GM23338 (cell line): Measurements from ENCODE around the gene METTL21C. TPM values are rescaled to one million over a fixed set of nuclear protein-coding genes. Genes with fewer than 3 reads are reported as not detected.

Source experiments
- ATAC-seq: fragments of 200-7000 bp; cut with Tn5 transposase; 3 replicates; pipeline ENCODE4 v1.9.1; 2020
- DNase-seq: peaks from one replicate; pipeline ENCODE4 v3.0.0-alpha.2; 2015; ENCODE audit warnings: low spot score
- H2AFZ ChIP-seq: fragments of 200-600 bp; sonication (generic); 2 replicates; pipeline ENCODE4 v1.8.0; 2016; ENCODE audit warnings: antibody characterized with exemption, mild to moderate bottlenecking, moderate library complexity
- H3F3A ChIP-seq: fragments of 200-600 bp; sonication (generic); replicated peaks from 2 replicates; pipeline ENCODE4 v1.8.0; 2017; ENCODE audit warnings: antibody characterized with exemption, mixed run types, low read depth
- H3K27ac ChIP-seq: fragments of 200-600 bp; sonication (generic); 2 replicates; pipeline ENCODE4 v1.6.1; 2016; ENCODE audit warnings: low read depth
- H3K27me3 ChIP-seq: fragments of 200-600 bp; sonication (generic); 2 replicates; pipeline ENCODE4 v1.8.0; 2016; ENCODE audit warnings: mild to moderate bottlenecking, mixed run types, moderate library complexity; ENCODE audit not compliant: insufficient read depth
- H3K36me3 ChIP-seq: fragments of 200-600 bp; sonication (generic); 2 replicates; pipeline ENCODE4 v1.8.0; 2016; ENCODE audit warnings: mild to moderate bottlenecking; ENCODE audit not compliant: insufficient read depth
- H3K4me1 ChIP-seq: fragments of 200-600 bp; sonication (generic); 2 replicates; pipeline ENCODE4 v1.8.0; 2016; ENCODE audit warnings: mild to moderate bottlenecking, moderate library complexity; ENCODE audit not compliant: insufficient read depth
- H3K4me2 ChIP-seq: fragments of 200-600 bp; sonication (generic); 2 replicates; pipeline ENCODE4 v1.7.1; 2017; ENCODE audit warnings: mixed run types
- H3K4me3 ChIP-seq: fragments of 200-600 bp; sonication (generic); 2 replicates; pipeline ENCODE4 v1.6.1; 2016; ENCODE audit warnings: mixed run types
- H3K79me2 ChIP-seq: fragments of 200-600 bp; sonication (generic); replicated peaks from 2 replicates; pipeline ENCODE4 v1.8.0; 2017; ENCODE audit warnings: mild to moderate bottlenecking; ENCODE audit not compliant: insufficient read depth
- H3K9me2 ChIP-seq: fragments of 200-600 bp; sonication (generic); 2 replicates; pipeline ENCODE4 v1.8.0; 2017; ENCODE audit not compliant: insufficient read depth
- H4K20me1 ChIP-seq: fragments of 200-600 bp; sonication (generic); replicated peaks from 2 replicates; pipeline ENCODE4 v1.8.0; 2017; ENCODE audit warnings: mild to moderate bottlenecking; ENCODE audit not compliant: insufficient read depth
- H3K27ac Mint-ChIP-seq: 2 replicates; pipeline ENCODE4 v1.8.0; 2020; ENCODE audit warnings: inconsistent platforms, mild to moderate bottlenecking, moderate library complexity, mixed read lengths
- H3K27me3 Mint-ChIP-seq: 3 replicates; pipeline ENCODE4 v1.8.0; 2022; ENCODE audit warnings: low read depth, mild to moderate bottlenecking, moderate library complexity, mixed read lengths, inconsistent platforms; ENCODE audit not compliant: insufficient read depth, poor library complexity
- H3K36me3 Mint-ChIP-seq: 3 replicates; pipeline ENCODE4 v1.8.0; 2021; ENCODE audit warnings: low read depth, mild to moderate bottlenecking, inconsistent platforms, moderate library complexity, mixed read lengths
- H3K4me1 Mint-ChIP-seq: 3 replicates; pipeline ENCODE4 v1.8.0; 2020; ENCODE audit warnings: mild to moderate bottlenecking, inconsistent platforms, mixed read lengths
- H3K4me3 Mint-ChIP-seq: 3 replicates; pipeline ENCODE4 v1.8.0; 2021; ENCODE audit warnings: moderate library complexity, mild to moderate bottlenecking, inconsistent platforms, mixed read lengths
- H3K9me3 Mint-ChIP-seq: 3 replicates; pipeline ENCODE4 v1.8.0; 2020; ENCODE audit warnings: moderate library complexity, mild to moderate bottlenecking, inconsistent platforms, mixed read lengths
- CREB1 ChIP-seq: fragments of 250-450 bp; sonication (Bioruptor Pico); IDR thresholded peaks from 2 replicates; pipeline ENCODE4 v1.5.0; 2020; ENCODE audit warnings: low read depth, mild to moderate bottlenecking, moderate library complexity
- CTCF ChIP-seq, 2 experiments: fragments of 200-600 bp in 1 of 2; sonication (generic) in 1 of 2; conservative IDR thresholded peaks; 2 replicates each; pipeline versions ENCODE4 v1.5.1 to v1.6.1; 2016 to 2017; ENCODE audit warnings: antibody characterized with exemption in 2 of 2, low read depth in 2 of 2, mild to moderate bottlenecking in 2 of 2, moderate library complexity in 1 of 2
- ETS1 ChIP-seq: IDR thresholded peaks from 2 replicates; pipeline ENCODE4 v1.6.1; 2016; ENCODE audit warnings: antibody characterized with exemption
- EZH2 ChIP-seq: fragments of 200-600 bp; sonication (generic); IDR thresholded peaks from one replicate; pipeline ENCODE4 v1.8.0; 2017; ENCODE audit warnings: antibody characterized with exemption, mild to moderate bottlenecking, low read depth; ENCODE audit not compliant: unreplicated experiment
- EZH2phosphoT487 ChIP-seq: fragments of 200-600 bp; sonication (generic); IDR thresholded peaks from one replicate; pipeline ENCODE4 v1.8.1; 2018; ENCODE audit warnings: antibody characterized with exemption; ENCODE audit not compliant: unreplicated experiment
- JUNB ChIP-seq: IDR thresholded peaks from one replicate; pipeline ENCODE4 v1.6.1; 2016; ENCODE audit warnings: antibody characterized with exemption; ENCODE audit not compliant: unreplicated experiment
- NANOG ChIP-seq: IDR thresholded peaks from 2 replicates; pipeline ENCODE4 v1.6.1; 2016; ENCODE audit warnings: antibody characterized with exemption, borderline replicate concordance
- POLR2AphosphoS5 ChIP-seq: IDR thresholded peaks from 2 replicates; pipeline ENCODE4 v1.6.1; 2016; ENCODE audit warnings: antibody characterized with exemption, low read depth
- REST ChIP-seq: IDR thresholded peaks from one replicate; pipeline ENCODE4 v1.6.1; 2018; ENCODE audit warnings: antibody characterized with exemption; ENCODE audit not compliant: unreplicated experiment
- STAT1 ChIP-seq: IDR thresholded peaks from one replicate; pipeline ENCODE4 v1.6.1; 2016; ENCODE audit warnings: antibody characterized with exemption; ENCODE audit not compliant: unreplicated experiment
- ZNF114 ChIP-seq: fragments of 250-450 bp; sonication (Bioruptor Pico); IDR thresholded peaks from 2 replicates; pipeline ENCODE4 v1.5.0; 2020; ENCODE audit warnings: mild to moderate bottlenecking, moderate library complexity
- ZNF331 ChIP-seq: fragments of 250-450 bp; sonication (Bioruptor Pico); IDR thresholded peaks from 2 replicates; pipeline ENCODE4 v1.5.0; 2020; ENCODE audit warnings: low read depth, mild to moderate bottlenecking, moderate library complexity
- ZNF462 ChIP-seq: fragments of 250-450 bp; sonication (Bioruptor Pico); IDR thresholded peaks from 2 replicates; pipeline ENCODE4 v1.5.0; 2020; ENCODE audit warnings: mild to moderate bottlenecking, moderate library complexity
- polyA plus RNA-seq: library from polyadenylated mRNA; unstranded; fragments of >200 nt; fragmentation: Nextera tagmentation; extraction: Ambion mirVana; gene quantifications from 2 replicates; pipeline ENCODE4 v1.2.1, GENCODE V29; 2016
- total RNA-seq: library from RNA; depleted of rRNA; stranded (reverse); fragments of >200 nt; shearing (Covaris generic); gene quantifications from 2 replicates; pipeline ENCODE4 v1.2.3, GENCODE V29; 2014

METTL21C gene
- total and polyA plus RNA-seq, 2 experiments from 2014 or later, result not detected

- no peak overlapping the region for H3K27ac ChIP-seq
- Mint-ChIP-seq H3K27me3 (no peaks in the 10 kb centered on the region), H3K4me3 (no peak overlapping the region), H3K27ac (no peak overlapping the region), H3K36me3 (no peaks in the 10 kb centered on the region), H3K9me3 (peaks cover 4% of the 10 kb centered on the region; the same call in 1 of the 3 replicates), H3K4me1 (peaks cover 4% of the 10 kb centered on the region)
- no peaks in the 10 kb centered on the region for H3F3A ChIP-seq
- no peak for DNase-seq
- no peaks in the 10 kb centered on the region for H4K20me1 ChIP-seq
- peaks cover 3% of the 10 kb centered on the region; the same call in 1 of the 2 replicates for H3K4me1 ChIP-seq
- no peaks in the 10 kb centered on the region for H3K79me2 ChIP-seq
- no peaks in the 10 kb centered on the region for H3K27me3 ChIP-seq
- H3K4me2 ChIP-seq, result no peak overlapping the region
- H3K36me3 ChIP-seq, result no peaks in the 10 kb centered on the region
- ATAC-seq, result no peak
- H3K9me2 ChIP-seq, result no peaks in the 10 kb centered on the region
- TF ChIP-seq CTCF (conservative IDR thresholded peaks at IDR 0.05; ENCODE audit: low read depth in 2 of 2) (no peak), ZNF114 (no peak), ZNF331 (CRISPR knock-in tag) (no peak), EZH2 (no peak), ETS1 (no peak), NANOG (no peak), CREB1 (CRISPR knock-in tag) (no peak), REST (no peak), ZNF462 (CRISPR knock-in tag) (no peak), EZH2phosphoT487 (no peak), POLR2AphosphoS5 (no peak), STAT1 (no peak), JUNB (no peak)
- H2AFZ ChIP-seq, result no peak overlapping the region
- H3K4me3 ChIP-seq, result no peak overlapping the region
These were observed 3.2 kb upstream of the METTL21C start for GRCh38 chr13:102697929-102698648.
